ENCODE measurements around the gene ZDHHC8.

GRCh38 chr22:20172141-20172613, 40.6 kb downstream of the ZDHHC8 start:
- no peak for TF ChIP-seq POLR2A (IDR thresholded peaks at IDR 0.05; ENCODE audit: low read length)
- TF ChIP-seq GATA1 (IDR thresholded peaks at IDR 0.05; ENCODE audit: low read depth, low read length): no peak
